ENCODE data around the gene TFB1M.
"Not testable (repeated sequence)": the region's sequence is repeated elsewhere in the genome, so short reads cannot be mapped to it uniquely, and the experiment has no call there.

TFB1M gene

DNA sequence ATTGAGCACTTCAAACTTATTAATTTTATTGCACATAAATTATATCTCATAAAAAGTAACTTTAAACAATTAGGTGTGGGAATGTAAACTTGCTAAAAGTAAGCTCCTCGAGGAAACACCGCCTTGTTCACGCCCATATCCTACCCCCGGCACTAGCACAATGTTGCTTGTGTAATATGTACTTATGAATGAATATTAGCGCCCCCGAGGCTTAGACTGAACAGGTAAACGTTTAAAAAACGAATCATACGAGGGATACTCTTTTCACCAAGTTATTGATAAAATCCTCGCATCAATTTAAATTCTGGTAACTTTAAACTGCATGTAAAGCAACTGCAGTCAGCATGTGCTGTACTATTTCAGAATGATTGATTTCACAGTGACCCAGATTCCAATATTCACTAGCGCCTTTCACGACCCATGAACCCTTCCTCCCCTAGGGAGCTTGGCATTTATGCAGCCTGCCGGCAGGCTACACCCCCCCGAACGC, 637 bp downstream of the TFB1M start:
- peak overlapping the region; percentile 93 for H3K9ac ChIP-seq (ENCODE audit: low read length)
- peak overlapping the region; percentile 83 for H3K4me3 ChIP-seq (ENCODE audit: low read depth, low read length, poor library complexity, severe bottlenecking)
- H3K9me3 ChIP-seq (ENCODE audit: low read length) = no peaks in the 10 kb centered on the region
- H3K36me3 ChIP-seq (ENCODE audit: insufficient read depth, low read length) = peaks cover 41% of the 10 kb centered on the region
- H3K27me3 ChIP-seq (ENCODE audit: insufficient read depth, low read length) = no peaks in the 10 kb centered on the region
- peaks cover 27% of the 10 kb centered on the region for H3K4me1 ChIP-seq (ENCODE audit: insufficient read depth, low read length, severe bottlenecking)
- H2AFZ ChIP-seq (ENCODE audit: low read length) = no peak overlapping the region
- H3K4me2 ChIP-seq (ENCODE audit: low read length) = peak overlapping the region; percentile 67
- H3K9me2 ChIP-seq (ENCODE audit: low read depth, low read length) = no peaks in the 10 kb centered on the region
- H3K79me2 ChIP-seq (ENCODE audit: insufficient read depth, low read length) = peaks cover 11% of the 10 kb centered on the region
- no peaks in the 10 kb centered on the region for H4K20me1 ChIP-seq (ENCODE audit: insufficient read depth, low read length)
- no peak for TF ChIP-seq EZH2 (IDR thresholded peaks at IDR 0.05; ENCODE audit: borderline replicate concordance, low read length)
- TF ChIP-seq, protein P1, sequence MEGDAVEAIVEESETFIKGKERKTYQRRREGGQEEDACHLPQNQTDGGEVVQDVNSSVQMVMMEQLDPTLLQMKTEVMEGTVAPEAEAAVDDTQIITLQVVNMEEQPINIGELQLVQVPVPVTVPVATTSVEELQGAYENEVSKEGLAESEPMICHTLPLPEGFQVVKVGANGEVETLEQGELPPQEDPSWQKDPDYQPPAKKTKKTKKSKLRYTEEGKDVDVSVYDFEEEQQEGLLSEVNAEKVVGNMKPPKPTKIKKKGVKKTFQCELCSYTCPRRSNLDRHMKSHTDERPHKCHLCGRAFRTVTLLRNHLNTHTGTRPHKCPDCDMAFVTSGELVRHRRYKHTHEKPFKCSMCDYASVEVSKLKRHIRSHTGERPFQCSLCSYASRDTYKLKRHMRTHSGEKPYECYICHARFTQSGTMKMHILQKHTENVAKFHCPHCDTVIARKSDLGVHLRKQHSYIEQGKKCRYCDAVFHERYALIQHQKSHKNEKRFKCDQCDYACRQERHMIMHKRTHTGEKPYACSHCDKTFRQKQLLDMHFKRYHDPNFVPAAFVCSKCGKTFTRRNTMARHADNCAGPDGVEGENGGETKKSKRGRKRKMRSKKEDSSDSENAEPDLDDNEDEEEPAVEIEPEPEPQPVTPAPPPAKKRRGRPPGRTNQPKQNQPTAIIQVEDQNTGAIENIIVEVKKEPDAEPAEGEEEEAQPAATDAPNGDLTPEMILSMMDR (IDR thresholded peaks at IDR 0.05; ENCODE audit: low read length) = no peak
- H3K27ac ChIP-seq (ENCODE audit: low read depth, low read length, poor library complexity, severe bottlenecking) = peak overlapping the region; percentile 49
- H3F3A ChIP-seq (ENCODE audit: insufficient read depth, low read length) = no peaks in the 10 kb centered on the region

DNA sequence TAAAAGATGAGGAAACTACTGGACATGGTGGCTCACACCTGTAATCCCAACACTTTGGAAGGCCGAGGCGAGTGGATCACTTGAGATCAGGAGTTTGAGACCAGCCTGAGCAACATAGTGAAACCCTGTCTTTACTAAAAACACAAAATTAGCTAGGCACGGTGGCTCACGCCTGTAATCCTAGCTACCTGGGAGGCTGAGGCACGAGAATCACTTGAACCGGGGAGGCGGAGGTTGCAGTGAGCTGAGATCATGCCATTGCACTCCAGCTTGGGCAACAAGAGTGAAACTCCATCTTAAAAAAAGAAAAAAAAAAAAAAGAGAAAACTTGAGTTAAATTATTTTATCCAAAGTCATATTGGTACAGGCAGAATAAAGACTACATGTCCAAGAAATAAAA, 1.3 kb downstream of the TFB1M start:
- H2AFZ ChIP-seq (ENCODE audit: low read length); H3K27me3 ChIP-seq (ENCODE audit: insufficient read depth, low read length): not testable (repeated sequence)

DNA sequence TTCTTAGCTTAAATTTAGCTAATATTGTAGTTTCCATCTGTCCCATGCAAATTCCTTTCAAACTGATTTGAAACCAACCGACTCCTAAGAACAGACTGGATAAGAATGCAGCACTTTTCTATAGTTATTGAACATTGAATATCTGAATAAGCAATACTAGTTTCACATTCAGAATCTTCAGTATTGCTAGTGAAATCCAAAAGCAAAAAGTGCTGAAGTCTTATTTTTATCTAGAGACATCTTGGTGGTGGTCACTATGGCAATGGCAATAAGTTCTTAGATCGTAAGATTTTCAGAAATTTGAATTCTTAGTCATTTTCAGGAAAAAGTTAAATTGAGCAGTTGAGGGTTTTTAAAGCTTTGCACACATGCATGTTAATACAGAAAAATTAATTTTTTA, 2.7 kb downstream of the TFB1M start:
- H4K20me1 ChIP-seq (ENCODE audit: insufficient read depth, low read length) = no peaks in the 10 kb centered on the region
- no peaks in the 10 kb centered on the region for H3K27me3 ChIP-seq (ENCODE audit: insufficient read depth, low read length)
- TF ChIP-seq, protein P1 (IDR thresholded peaks at IDR 0.05; ENCODE audit: low read length) = no peak
- TF ChIP-seq EZH2 (IDR thresholded peaks at IDR 0.05; ENCODE audit: borderline replicate concordance, low read length) = no peak
- peaks cover 11% of the 10 kb centered on the region for H3K79me2 ChIP-seq (ENCODE audit: insufficient read depth, low read length)
- peaks cover 60% of the 10 kb centered on the region for H3K36me3 ChIP-seq (ENCODE audit: insufficient read depth, low read length)
- no peak overlapping the region for H3K9ac ChIP-seq (ENCODE audit: low read length)
- H3K27ac ChIP-seq (ENCODE audit: low read depth, low read length, poor library complexity, severe bottlenecking) = no peak overlapping the region
- H3K9me2 ChIP-seq (ENCODE audit: low read depth, low read length) = no peaks in the 10 kb centered on the region
- no peak overlapping the region for H3K4me3 ChIP-seq (ENCODE audit: low read depth, low read length, poor library complexity, severe bottlenecking)
- H3K9me3 ChIP-seq (ENCODE audit: low read length) = no peaks in the 10 kb centered on the region
- H3K4me2 ChIP-seq (ENCODE audit: low read length) = no peak overlapping the region
- no peaks in the 10 kb centered on the region for H3F3A ChIP-seq (ENCODE audit: insufficient read depth, low read length)
- H2AFZ ChIP-seq (ENCODE audit: low read length) = no peak overlapping the region
- H3K4me1 ChIP-seq (ENCODE audit: insufficient read depth, low read length, severe bottlenecking) = peaks cover 27% of the 10 kb centered on the region

More for the DNA sequence above, 1.3 kb downstream of the TFB1M start:
- H3K9ac ChIP-seq (ENCODE audit: low read length) = peak overlapping the region; percentile 93
- H3F3A ChIP-seq (ENCODE audit: insufficient read depth, low read length); H3K27ac ChIP-seq (ENCODE audit: low read depth, low read length, poor library complexity, severe bottlenecking); H3K9me2 ChIP-seq (ENCODE audit: low read depth, low read length); H3K9me3 ChIP-seq (ENCODE audit: low read length); H4K20me1 ChIP-seq (ENCODE audit: insufficient read depth, low read length): not testable (repeated sequence)
- H3K4me3 ChIP-seq (ENCODE audit: low read depth, low read length, poor library complexity, severe bottlenecking) = peak overlapping the region; percentile 83
- H3K4me2 ChIP-seq (ENCODE audit: low read length) = peak overlapping the region; percentile 67
- H3K79me2 ChIP-seq (ENCODE audit: insufficient read depth, low read length) = peaks cover 11% of the 10 kb centered on the region
- H3K4me1 ChIP-seq (ENCODE audit: insufficient read depth, low read length, severe bottlenecking) = peaks cover 27% of the 10 kb centered on the region
- H3K36me3 ChIP-seq (ENCODE audit: insufficient read depth, low read length) = peaks cover 46% of the 10 kb centered on the region

DNA sequence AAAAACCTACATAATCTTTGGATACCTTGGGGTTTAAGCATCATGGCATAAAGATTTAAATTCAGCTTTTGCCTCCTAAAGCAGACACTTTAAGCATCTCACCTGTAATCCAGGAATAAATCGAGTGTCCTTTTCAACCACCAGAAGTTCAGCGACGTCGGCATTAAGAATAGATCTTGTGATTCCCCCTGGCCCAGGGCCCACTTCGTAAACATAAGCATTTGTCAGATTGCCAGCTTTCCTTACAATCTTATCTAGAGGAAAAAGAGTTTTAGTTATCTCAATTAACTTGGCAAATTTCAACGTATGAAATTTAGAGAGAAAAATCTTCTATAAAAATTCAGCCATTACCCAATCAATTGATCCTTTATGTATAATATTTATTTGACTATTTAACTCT, 3.2 kb downstream of the TFB1M start:
- Histone ChIP-seq H3K9ac (ENCODE audit: low read length) (no peak overlapping the region), H2AFZ (ENCODE audit: low read length) (no peak overlapping the region), H3K27ac (ENCODE audit: low read depth, low read length, poor library complexity, severe bottlenecking) (no peak overlapping the region), H3K9me3 (ENCODE audit: low read length) (no peaks in the 10 kb centered on the region), H4K20me1 (ENCODE audit: insufficient read depth, low read length) (no peaks in the 10 kb centered on the region), H3K4me2 (ENCODE audit: low read length) (no peak overlapping the region), H3K4me3 (ENCODE audit: low read depth, low read length, poor library complexity, severe bottlenecking) (no peak overlapping the region), H3K79me2 (ENCODE audit: insufficient read depth, low read length) (peaks cover 11% of the 10 kb centered on the region), H3K4me1 (ENCODE audit: insufficient read depth, low read length, severe bottlenecking) (peaks cover 26% of the 10 kb centered on the region), H3F3A (ENCODE audit: insufficient read depth, low read length) (peaks cover 4% of the 10 kb centered on the region; the same call in 1 of the 2 replicates), H3K27me3 (ENCODE audit: insufficient read depth, low read length) (no peaks in the 10 kb centered on the region), H3K9me2 (ENCODE audit: low read depth, low read length) (no peaks in the 10 kb centered on the region), H3K36me3 (ENCODE audit: insufficient read depth, low read length) (peaks cover 65% of the 10 kb centered on the region)
- TF ChIP-seq EZH2 (IDR thresholded peaks at IDR 0.05; ENCODE audit: borderline replicate concordance, low read length) = no peak
- TF ChIP-seq, protein P1 (IDR thresholded peaks at IDR 0.05; ENCODE audit: low read length) = no peak

Measured in OCI-LY1 (cell line).